ENCODE measurements around the gene MAGEA8.
"Not testable (repeated sequence)": the region's sequence is repeated elsewhere in the genome, so short reads cannot be mapped to it uniquely, and the experiment has no call there.

The MAGEA8 gene

GRCh38 chrX:149908308-149908707, 27.3 kb downstream of the MAGEA8 start:
- DNase-seq: no peak

DNA sequence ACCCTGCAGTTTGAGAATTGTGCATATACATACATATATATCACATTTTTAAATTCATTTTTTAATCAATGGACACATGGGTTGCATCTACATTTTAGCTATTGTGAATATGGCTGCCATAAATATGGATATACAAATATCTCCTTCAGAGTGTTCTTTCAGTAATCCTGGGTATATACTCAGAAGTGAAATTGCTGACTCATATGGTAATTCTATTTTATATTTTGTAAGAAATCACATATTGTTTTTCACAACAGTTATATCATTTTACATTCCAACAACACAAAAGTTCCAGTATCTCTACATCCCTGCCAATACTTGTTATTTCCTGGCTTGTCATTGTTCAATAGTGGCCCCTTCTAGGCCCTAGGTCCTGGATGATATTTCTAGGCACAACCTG, 27.7 kb downstream of the MAGEA8 start:
- no peak for DNase-seq

GRCh38 chrX:149909324-149910177, 28.6 kb downstream of the MAGEA8 start:
- peak; percentile 60 for DNase-seq

GRCh38 chrX:149910178-149910695, 29.3 kb downstream of the MAGEA8 start:
- DNase-seq: no peak

- DNase-seq: peak; percentile 18
These were observed 35.9 kb downstream of the MAGEA8 start for GRCh38 chrX:149916745-149917392.

DNA sequence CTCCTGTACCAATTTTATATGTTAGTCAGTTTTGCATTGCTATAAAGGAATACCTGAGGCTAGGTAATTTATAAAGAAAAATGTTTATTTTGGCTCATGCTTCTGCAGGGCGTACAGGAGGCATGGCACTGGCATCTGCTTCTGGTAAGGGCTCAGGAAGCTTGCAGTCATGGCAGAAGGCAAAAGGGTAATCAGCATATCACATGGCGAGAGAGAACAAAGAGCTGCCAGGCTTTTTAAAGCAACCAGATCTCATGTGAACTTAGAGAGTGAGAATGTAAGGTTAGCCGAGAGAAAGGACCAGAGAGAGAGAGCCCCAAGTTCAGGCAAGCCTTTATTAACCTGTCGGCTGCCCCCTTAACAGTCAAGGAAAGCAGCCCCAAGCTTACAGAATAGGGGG, 42.9 kb downstream of the MAGEA8 start:
- DNase-seq: not testable (repeated sequence)

GRCh38 chrX:149924434-149924833, 43.5 kb downstream of the MAGEA8 start:
- DNase-seq: not testable (repeated sequence)

DNA sequence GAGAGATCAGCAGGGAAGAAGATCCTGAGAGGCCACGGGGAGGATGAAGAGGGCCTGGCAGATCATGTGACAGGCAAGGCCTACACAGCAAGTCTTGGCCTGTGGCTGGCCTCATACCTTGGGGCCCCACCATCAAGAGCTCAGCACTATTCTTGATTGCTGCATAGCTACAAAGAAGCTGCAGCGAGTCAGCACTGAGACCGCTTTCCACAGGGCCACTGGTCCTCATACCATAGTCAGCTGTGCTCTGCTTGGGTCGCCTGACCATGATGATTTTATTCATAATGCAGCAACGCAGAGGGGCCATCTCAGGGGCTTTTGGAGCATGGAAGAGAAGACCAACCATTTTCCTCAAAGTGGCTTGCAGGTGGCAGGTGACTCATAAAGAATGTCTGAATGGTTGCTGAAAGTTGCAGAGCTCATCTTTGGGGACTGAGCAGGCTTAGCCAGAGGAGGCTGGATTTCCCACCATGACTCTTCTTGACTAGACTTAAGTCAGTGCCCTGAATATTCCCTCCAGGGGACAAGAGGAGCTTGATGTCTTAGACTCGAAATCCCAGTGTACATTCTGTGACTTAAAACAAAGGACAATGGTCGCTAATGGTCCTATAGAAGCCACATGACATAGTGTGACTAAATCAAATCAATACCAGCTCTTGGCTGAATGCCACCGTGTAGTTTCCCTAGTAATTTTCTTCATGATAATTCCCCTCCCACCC, 46.4 kb downstream of the MAGEA8 start:
- not testable (repeated sequence) for DNase-seq

DNA sequence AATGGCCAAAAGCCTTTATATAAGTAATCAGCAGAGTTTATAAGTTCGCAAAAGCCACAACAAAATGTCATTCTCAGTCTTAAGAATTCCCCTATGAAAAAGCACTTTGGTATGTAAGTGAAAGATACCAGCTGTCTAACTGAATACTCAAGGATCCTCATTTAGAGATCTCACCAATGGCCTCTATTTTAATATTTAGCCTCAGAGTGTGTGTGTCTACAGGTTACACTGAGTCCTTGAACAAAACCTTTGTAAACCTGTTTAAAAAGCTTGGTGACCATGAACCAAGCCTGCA, 46.9 kb downstream of the MAGEA8 start:
- not testable (repeated sequence) for DNase-seq

DNA sequence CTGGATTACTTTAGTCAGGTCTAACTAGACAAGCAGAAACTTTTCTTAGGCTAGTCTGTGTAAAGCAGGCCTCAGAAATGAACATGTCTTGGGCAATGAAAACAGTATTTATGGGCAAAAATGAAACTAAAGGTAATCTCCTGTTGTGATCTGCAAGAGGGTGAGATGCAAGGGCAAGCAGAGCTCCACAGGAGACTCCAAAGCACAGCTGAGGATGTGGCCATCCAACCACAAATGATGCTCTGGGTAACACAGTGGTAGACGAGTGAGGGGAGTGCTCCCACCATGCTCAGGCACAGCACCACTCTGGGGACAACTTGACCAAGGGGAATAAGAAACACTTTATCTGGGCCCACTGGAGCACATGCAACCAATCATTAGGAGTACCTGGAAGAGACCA, 47.7 kb downstream of the MAGEA8 start:
- not testable (repeated sequence) for DNase-seq

DNA sequence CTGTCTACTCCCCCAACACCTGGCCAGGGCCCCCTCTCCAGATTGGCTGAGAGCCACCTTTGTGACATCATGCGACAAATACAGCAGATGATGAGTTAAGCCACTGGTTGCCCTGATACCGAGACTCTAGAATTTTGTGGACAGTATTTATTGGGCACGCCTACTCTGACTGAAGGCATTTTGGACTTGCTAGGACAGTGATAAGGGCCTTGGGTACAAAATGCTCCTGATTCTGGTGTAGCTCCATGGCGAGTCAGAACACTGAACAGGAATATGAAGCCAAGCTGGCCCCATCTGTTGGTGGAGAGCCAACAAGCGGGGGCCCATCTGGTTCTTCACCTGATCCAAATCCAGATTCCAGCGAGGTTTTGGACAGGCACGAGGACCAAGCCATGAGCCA, 48.4 kb downstream of the MAGEA8 start, which contains the start of gene HSFX4:
HSFX4 (plus strand) TSS at position 174 of the 400 bp plus-strand sequence; CDS start at position 246, 72 bp downstream.
- DNase-seq: not testable (repeated sequence)

GRCh38 chrX:149931355-149931754, 50.4 kb downstream of the MAGEA8 start:
- DNase-seq: not testable (repeated sequence)

- not testable (repeated sequence) for DNase-seq
These were observed 51.2 kb downstream of the MAGEA8 start for GRCh38 chrX:149932150-149932549.

- DNase-seq: not testable (repeated sequence)
These were observed 52.0 kb downstream of the MAGEA8 start for GRCh38 chrX:149932970-149933369.

- DNase-seq: not testable (repeated sequence)
These were observed 52.6 kb downstream of the MAGEA8 start for GRCh38 chrX:149933547-149933946.

Measured in activated CD4-positive, alpha-beta T cell treated with anti-CD3 and anti-CD28 coated beads, Interleukin-2, amount 50 U/mL, for 16 hours (primary cell).